NCI-H1694 treated with DMSO at 0.1 percent for 48 hours (cell line): Measurements from ENCODE around the gene SLC7A14.
A peak's percentile ranks its signal among the peaks of the same experiment; 100 is the strongest.

Experiments used
- DNase-seq: peaks from one replicate; lab custom pipeline; 2025; lab: John Stamatoyannopoulos, UW

SLC7A14 gene

DNA sequence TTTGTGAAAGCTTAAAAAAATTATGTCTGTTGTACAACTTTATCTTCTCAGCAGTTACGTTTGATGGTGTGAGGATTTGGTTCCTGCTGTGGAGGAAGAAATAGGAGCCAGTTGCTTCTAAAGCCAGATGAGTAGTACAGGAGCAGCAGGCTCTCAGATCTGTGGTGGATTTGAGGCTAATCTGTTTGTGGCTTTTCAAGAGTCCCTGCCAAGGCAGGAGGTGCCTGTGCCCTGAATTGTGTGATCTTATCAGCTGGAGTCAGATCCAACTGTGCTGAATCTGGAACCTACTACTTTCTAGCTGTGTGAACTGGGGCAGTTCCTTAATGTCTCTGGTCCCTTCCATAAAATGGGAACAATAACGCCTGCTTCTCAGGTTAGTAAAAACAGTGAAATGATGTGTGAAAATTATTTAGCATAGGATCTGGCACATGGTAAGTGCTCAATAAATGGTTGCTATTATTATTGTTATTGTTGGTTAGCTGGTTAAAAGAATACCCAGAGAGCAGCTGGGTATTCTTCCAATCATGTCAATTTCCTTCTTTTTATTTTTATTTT is 159.6 kb downstream of the SLC7A14 start:
- DNase-seq = no peak

DNA sequence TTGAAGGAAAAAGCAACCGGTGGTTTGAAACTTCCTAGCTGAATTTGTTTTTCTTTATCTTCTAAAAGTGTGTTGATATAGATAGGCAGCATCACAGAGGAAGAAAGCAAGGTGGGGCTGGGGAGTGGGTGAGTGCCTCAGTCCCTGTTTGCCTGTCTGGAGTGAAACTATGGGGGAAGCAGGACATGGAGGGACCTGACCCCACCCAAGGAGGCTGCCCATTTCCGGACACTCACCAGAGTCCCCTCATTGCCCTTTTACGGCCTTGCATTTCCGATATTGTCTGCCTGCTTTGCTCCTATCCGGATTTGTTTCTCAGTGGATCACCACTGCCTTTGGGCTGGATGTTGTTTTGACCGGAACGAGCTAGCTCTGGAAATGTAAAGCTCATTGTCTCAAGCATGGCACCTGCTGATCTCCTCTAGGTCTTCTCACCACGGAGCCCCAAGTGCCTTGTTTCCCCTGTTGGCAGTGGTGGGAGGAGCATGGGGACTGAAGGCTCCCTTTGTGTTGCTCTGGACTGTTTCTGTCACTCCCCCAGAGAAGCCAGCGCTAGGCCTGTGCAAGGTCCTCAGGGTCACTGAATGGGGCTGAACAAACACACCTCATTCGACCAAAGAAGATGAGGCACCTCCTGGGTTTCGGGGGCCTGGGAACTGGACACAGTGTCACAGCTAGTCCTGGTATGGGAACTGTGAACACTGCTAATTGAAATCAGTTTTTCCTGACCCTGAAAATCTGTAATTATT is 160.2 kb downstream of the SLC7A14 start:
- no peak for DNase-seq

DNA sequence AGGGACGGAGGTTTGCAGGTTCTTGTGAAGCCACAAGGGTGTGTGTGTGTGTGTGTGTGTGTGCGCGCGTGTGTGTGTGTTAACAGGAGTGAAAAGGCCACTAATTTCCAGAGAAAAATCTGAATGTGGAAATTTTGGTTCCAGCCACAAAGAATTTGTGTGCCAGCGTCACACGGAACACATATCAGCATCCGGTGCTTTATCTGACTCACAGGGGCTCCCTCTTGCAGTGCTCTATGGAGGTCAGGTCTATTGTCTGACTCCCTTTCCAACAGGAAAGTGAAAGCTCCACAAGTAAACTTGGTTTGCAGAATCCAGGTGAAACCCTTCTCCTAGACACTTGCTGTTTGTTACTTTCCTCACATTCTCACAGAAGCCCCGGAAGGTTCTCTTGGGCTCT is 161.0 kb downstream of the SLC7A14 start:
- DNase-seq = no peak

DNA sequence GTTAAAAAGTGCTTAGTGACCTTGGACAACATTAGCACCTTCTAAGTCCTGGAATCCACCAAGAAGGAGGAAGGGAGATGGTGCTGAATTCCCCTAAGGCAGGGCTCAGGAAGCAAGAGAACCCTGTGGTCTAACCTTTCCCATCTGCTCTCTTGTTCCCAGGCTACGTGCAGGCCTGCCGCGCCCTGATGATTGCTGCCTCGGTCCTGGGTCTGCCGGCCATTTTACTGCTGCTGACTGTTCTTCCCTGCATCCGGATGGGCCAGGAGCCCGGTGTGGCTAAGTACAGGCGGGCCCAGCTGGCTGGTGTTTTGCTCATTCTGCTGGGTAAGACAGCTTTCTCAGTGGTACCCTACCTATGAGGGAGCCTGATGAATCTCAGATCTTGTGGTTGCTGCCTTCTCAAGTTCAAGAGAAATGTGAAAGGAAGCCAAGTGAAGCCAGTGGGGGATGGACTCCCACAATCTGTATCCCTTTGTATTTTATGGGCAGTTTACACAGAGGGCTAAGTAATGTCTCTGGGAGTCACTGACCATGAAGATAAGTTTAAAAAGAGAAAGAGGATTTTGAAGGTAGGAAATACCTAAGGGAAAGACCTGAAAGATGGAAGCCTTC is 162.8 kb downstream of the SLC7A14 start:
- no peak for DNase-seq

DNA sequence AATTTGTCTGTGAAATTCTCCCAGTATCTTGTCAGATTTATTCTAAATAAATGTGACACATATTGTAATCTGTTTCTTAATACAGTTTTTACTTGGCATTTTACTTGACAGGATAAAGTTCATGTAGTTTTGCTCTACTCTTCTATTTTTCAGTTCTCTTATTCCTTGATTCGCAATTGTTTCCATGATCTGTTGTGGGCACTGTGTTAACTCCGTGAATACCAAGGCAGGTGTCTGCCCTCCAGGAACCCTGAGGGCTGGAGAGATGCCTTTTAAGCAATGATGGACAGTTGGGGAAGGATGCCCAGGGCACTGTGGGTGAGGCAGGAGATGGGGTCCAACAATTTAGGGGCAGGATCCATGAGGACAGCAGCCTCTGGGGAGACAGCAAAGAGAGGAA is 164.1 kb downstream of the SLC7A14 start:
- DNase-seq = no peak

DNA sequence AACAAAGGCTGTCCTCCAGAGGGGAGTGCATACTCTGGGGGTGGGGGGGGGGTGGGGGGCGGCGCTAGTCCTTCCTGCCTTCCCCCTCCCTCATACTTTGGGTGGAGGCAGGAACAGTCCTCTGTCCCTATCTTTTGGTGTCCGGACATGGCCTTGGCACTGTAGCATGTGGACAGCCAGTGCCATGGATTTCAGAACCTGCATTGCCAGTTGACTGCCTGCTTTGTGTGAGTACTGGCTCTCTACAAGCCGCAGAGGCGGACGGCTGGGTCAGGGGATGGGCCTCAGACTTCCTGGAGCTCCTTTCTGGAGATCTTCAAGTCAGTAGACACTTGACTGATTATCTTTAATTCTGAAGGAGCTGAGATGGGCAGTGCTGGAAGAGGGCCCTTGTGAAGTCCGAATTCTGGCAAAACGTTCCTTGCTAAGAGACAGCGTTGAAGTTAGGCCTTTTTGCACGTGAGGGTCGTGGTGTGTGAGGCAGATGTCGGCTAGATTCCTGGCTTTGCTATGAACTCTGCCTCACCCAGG is 164.7 kb downstream of the SLC7A14 start:
- no peak for DNase-seq

DNA sequence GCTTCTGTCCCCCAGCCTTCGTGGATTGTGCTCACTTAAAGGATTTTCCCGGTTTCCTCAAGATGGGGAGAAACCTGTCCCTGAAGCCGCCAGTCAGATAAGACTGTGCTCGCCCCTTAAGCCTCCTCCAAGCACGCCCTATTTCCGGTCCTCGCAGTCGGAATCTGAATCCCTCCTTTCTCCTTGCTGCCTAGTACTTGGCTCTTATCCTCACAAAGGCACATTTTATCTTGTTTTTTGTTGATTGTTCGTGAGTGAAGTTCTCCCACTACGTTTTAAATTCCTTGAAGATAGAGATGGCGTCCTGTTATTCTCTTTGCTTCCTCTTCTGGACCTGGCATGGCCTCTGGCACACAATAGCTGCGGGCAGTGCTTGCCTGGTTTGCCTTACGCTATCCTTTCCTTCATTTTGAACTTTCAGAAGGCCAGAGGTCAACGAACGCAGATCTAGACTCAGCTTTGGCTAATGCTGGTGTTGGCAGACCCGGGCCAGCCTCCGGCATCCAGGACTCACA is 165.5 kb downstream of the SLC7A14 start:
- no peak for DNase-seq

DNA sequence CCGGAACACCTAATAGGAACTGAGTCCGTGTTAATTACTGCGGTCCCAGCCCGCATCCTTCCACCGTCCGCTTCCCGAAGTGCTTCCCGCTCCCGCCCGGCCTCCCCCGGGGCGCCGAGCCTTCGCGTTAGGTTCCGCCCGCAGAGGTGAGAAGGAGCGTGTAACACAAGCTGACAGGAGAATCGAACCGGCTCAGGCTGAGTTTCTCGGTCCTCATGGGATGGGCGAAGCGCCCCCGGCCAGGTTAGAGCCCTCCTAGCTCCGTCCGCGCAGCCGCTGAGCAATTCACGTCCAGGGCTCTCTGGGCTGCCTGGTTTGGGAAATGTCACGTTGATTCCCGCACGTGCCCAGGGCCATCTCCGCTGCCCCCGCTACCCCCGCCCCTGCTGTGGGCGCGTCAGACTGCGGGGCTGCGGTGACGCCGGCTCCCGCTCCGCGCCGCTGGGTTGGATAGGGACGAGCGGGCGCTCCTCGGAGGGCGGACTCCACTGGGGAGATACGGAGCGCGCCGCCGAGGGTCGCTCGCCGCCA is 166.3 kb downstream of the SLC7A14 start:
- DNase-seq = no peak

DNA sequence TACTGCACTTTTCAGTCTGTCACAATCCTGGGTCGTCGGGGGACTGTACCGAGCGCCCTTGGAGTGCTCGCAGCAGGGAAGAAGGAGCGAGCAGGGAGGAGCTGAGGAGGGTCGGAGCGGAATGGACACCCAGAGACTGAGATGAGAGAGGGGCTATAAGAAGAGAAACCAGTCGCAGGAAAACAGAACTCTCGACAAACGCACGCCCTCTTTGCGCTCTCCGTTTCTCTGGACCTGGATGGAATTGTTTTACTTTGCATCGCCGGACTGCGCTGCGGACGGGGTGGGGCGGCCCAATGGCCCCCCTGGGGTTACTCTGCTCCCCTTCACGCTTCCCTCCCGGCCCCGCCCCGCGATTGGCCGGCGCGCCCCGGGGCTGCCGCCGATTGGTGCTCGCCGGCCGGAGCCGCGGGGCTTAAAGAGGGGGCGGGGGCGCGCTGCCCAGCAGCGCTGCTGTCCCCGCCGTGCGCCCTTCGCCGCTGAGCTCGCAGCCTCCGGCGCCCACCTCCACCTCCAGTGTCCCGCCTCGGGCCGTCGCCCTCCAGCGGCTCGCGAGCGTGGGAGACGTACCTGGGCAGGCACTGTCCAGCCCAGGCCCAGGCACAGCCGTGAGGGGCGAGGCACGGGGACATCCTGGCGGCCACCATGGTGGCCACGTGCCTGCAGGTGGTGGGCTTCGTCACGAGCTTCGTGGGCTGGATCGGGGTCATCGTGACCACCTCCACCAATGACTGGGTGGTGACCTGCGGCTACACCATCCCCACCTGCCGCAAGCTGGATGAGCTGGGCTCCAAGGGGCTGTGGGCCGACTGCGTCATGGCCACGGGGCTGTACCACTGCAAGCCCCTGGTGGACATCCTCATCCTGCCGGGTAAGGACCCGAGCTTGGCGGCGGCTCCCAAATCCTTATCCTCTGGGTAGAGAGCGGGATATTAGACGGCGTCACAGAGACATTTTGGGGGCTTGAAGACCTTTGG is 167.2 kb downstream of the SLC7A14 start, which contains the start of gene CLDN11:
Gene CLDN11, plus strand, starts transcription at position 447 of the 977 bp plus-strand sequence. Its CDS starts 199 bp downstream, at position 646.
- no peak for DNase-seq

DNA sequence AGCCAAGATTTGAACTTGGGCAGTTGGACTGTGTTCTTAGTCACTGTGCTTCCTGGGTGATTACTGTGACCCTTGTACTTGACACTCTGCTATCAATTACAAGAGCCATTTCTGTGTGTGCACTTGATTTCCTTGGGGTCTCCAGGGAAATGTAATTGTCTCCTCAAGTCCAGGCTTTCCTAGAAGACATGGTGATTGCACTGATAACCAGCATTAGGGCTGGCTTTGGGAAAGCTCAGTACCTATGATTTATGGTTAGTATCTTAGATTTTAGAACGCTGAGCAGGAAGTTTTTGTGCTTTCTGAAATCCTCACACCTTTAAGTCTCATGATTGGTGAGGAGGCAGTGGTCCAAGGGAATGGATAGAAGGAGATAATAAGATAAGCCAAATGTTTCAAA is 168.8 kb downstream of the SLC7A14 start:
- no peak for DNase-seq

DNA sequence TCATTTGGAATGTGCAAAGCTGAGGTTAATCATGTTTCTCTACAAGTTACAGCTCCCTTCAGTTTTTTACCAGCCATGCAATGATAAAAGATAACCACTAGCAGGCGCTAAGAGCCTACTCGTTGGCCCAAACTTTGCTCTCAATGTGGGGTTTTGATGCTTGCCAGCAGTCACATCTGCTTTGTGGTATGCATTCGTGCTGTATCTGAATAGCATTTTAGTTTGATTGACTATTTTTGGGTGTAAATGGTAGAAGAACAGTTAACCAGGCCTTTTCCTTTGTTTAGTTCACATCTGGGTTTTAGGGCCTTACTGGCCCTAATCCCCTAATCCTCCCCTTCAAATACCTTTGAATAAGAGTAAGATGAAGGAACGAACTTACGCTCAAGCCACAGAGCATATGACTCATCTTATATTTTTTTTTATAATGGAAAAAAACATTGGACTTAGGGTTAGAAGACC is 171.6 kb downstream of the SLC7A14 start:
- DNase-seq = peak; percentile 93

DNA sequence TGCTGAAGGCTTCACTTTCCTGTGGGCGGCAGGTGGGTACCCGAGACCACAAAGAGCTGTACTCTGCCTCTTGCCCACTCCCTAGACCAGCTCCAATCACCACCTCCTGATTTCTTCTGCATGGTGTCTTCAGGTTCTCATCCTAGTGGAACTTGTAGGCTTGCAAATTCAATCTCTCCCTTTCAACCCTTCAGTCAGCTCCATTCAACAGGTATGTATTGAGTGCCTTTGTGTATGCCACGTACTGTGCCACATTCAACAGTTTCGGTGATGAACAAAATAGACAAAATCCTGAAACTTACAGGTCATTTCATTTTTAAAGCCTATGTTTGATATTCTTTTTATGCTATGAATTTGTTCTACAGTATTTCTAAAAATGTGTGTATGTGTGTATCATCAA is 172.6 kb downstream of the SLC7A14 start:
- no peak for DNase-seq

DNA sequence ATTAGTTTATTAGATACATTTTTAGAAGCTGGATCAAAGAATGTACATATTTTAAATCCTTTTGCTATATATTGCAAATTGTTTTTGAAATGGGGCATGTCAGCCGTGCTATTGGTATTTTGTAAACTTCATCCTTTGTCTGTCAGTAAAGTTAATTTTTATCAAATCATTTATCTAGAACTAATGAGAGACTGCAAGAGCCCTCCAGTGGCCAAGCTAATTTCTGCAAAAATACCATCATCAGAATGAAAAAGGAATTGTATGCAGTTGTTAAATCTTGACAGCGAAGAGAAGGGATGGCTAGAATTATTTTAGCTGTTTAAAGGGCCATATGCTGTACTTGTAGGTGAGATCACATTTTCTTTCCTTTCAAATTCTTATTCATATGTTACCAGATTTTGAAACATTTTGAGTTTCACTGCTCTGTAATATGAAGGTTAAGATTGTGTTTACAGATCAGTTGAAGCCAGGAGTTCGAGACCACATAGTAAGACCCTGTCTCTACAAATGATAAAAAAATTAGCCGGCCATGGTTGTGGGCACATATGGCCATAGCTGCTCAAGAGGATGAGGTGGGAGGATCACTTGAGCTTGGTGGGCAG is 175.3 kb downstream of the SLC7A14 start:
- peak; percentile 25 for DNase-seq
